Ovary (tissue), 9 donors: Measurements from ENCODE around the gene EPAS1. TPM values are rescaled to one million over a fixed set of nuclear protein-coding genes. Genes with fewer than 3 reads are reported as not detected.

Experiments
- DNase-seq, 5 donors: peaks; one replicate each; pipeline ENCODE4 v3.0.0-alpha.2; 2019 to 2020
- H3K27ac ChIP-seq, 2 donors: fragments of 200-600 bp; one replicate each; pipeline versions ENCODE4 v1.5.1 to v1.8.0; 2019 to 2022
- H3K27me3 ChIP-seq: fragments of 200-600 bp; one replicate; pipeline ENCODE4 v1.8.0; 2022
- H3K36me3 ChIP-seq: fragments of 200-600 bp; sonication (generic); one replicate; pipeline ENCODE4 v1.5.1; 2019
- H3K4me1 ChIP-seq: one replicate; pipeline ENCODE4 v1.8.1; 2013; ENCODE audit warnings: mild to moderate bottlenecking, moderate library complexity; ENCODE audit not compliant: insufficient read depth
- H3K4me3 ChIP-seq: fragments of 200-600 bp; sonication (generic); one replicate; pipeline ENCODE4 v1.5.1; 2017
- H3K9me3 ChIP-seq, 2 donors: fragments of 200-600 bp in 1 of 2; sonication (generic) in 1 of 2; one replicate each; pipeline versions ENCODE4 v1.5.1 to v1.8.1; 2013 to 2019; ENCODE audit warnings: mild to moderate bottlenecking in 1 of 2, moderate library complexity in 1 of 2
- EP300 ChIP-seq: sonication (generic); formaldehyde crosslinking; IDR thresholded peaks from one replicate; pipeline ENCODE4 v1.6.1; 2017; ENCODE audit warnings: antibody characterized with exemption
- POLR2A ChIP-seq: fragments of 450-650 bp; IDR thresholded peaks from one replicate; pipeline ENCODE4 v1.6.1; 2017; ENCODE audit warnings: antibody characterized with exemption, mild to moderate bottlenecking, moderate library complexity
- WGBS, 3 donors: extraction: QIAGEN DNeasy Blood & Tissue Kit in 1 of 3; methylation state at CpG; one replicate each; pipeline versions ENCODE4 v1.1.5 to v1.1.7; 2013 to 2017; 5-methylcytosine and 5-hydroxymethylcytosine counted together
- intact Hi-C, 4 donors: fragments of 100-400 bp; cut with DNase I; formaldehyde crosslinking; loops; one replicate each; pipeline versions ENCODE4 v1.11.0 to v1.15.1; 2022 to 2023
- polyA plus RNA-seq, 2 donors: library from polyadenylated mRNA; stranded (reverse); fragments of 200-250 nt in 1 of 2; fragments of 350-450 nt in 1 of 2; fragmentation: Illumina TruSeq in 1 of 2; extraction: RNeasy Lipid Tissue Mini Kit (QIAGEN cat#74804) in 1 of 2; gene quantifications; one replicate each; pipeline ENCODE4 v1.2.3, GENCODE V29; 2013 to 2014
- total RNA-seq, 7 donors: library from RNA; depleted of rRNA in 2 of 7; stranded (reverse); fragments of >200 nt in 2 of 7; fragmentation: NEBNext Ultra II Directional in 3 of 7; extraction: Animal tissue kit (Norgen Biotek cat#: 25700) in 3 of 7; gene quantifications; one replicate each; pipeline versions ENCODE4 v1.1.0 to v1.2.4, GENCODE V29; 2016 to 2023
- TF ChIP-seq, protein P1 (sequence below), 3 donors: fragments of 450-650 bp in 2 of 3; fragments of 200-600 bp in 1 of 3; IDR thresholded peaks; one replicate each; pipeline versions ENCODE4 v1.5.1 to v1.8.0; 2016 to 2022; ENCODE audit warnings: antibody characterized with exemption in 3 of 3, mild to moderate bottlenecking in 1 of 3
- donor health status: DM: no; HTN: no; CAD: no; lungs with moderate emphysema.
- donor health status: DM: no; HTN: no; CAD: no.
- donor health status: Bipolar disorder and iron deficiency.
- donor health status: DM: yes; HTN: yes; CAD: no.
- donor health status: DM: no; HTN: no; CAD: no.
- donor health status: DM: yes; HTN: yes; CAD: no.

The EPAS1 gene
- total and polyA plus RNA-seq, 9 donors = 63.1 to 258 (median 82.7) TPM

DNA sequence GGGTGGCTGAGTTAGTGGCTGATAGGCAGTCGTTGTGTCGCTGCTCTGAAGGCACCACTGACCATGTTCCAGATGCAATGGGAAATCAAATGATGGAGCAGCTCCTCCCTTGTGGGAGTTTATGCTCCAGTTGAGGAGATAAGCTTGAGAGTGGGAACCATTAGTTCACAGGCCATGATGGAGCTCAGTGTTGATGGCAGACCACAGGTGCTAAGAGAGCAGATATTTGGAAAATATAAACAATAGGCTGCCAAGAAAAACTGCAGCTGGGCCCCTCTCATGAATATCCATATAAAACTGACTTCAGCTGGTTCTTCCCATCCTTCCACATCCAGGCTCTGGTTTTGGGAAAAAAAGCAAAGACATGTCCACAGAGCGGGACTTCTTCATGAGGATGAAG lies 63.1 kb downstream of the EPAS1 start:
- Histone ChIP-seq H3K27me3 (no peaks in the 10 kb centered on the region), H3K36me3 (no peaks in the 10 kb centered on the region), H3K27ac (no peak overlapping the region), H3K4me1 (no peaks in the 10 kb centered on the region), H3K4me3 (no peak overlapping the region), H3K9me3 (no peaks in the 10 kb centered on the region)
- TF ChIP-seq, protein P1, sequence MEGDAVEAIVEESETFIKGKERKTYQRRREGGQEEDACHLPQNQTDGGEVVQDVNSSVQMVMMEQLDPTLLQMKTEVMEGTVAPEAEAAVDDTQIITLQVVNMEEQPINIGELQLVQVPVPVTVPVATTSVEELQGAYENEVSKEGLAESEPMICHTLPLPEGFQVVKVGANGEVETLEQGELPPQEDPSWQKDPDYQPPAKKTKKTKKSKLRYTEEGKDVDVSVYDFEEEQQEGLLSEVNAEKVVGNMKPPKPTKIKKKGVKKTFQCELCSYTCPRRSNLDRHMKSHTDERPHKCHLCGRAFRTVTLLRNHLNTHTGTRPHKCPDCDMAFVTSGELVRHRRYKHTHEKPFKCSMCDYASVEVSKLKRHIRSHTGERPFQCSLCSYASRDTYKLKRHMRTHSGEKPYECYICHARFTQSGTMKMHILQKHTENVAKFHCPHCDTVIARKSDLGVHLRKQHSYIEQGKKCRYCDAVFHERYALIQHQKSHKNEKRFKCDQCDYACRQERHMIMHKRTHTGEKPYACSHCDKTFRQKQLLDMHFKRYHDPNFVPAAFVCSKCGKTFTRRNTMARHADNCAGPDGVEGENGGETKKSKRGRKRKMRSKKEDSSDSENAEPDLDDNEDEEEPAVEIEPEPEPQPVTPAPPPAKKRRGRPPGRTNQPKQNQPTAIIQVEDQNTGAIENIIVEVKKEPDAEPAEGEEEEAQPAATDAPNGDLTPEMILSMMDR (IDR thresholded peaks at IDR 0.05) = no peak
- TF ChIP-seq EP300 (no peak), POLR2A (no peak)
- 59 to 64% (median 62%) methylated on average over 3 of the region's 3 CpGs for WGBS, 3 donors
- no peak for DNase-seq
- intact Hi-C loops = loop anchor here in 3 of 4 donors (5.0 to 10.0 kb wide), 3 partner anchors 346 to 356 kb away; no protein-coding TSS in a partner anchor

DNA sequence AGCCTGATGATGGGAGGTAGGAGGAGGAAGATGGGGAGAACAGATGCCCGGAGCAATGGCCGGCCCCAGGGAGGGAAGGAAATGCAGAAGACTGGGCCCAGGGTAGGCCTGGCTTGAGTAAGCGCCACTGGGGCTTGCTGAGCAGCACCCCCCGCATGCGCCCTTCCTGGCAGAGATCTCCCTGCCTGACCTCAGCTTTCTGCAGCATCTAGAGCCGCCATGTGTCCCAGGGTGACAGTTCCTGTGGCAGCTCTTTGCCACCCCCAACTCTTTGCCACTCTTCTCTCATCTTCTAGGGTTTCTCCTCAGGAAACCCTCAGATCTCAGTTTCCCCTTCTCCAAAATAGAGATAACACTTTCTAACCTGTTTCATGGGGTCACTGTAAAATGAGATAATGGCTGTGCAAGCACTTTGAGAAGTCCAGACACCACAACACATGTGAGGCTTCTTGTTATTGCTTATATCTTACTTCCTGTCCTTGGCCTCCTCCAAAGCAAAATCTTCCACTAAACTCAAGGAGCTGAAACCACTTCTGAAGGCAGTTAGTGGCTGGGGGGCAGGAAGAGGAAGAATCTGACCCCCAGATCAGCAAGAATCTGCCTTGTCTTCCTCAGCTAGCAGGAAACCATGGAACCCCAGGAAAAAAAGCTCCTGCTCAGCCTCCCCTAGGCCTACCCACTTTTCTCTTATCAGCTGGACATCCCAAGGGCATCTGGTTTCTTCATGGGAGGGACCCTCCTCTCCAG lies 64.9 kb downstream of the EPAS1 start:
- intact Hi-C loops = loop anchor here in 3 of 4 donors (5.0 to 10.0 kb wide), 3 partner anchors 347 to 357 kb away; no protein-coding TSS in a partner anchor
- no peak for DNase-seq
- H3K4me3 ChIP-seq = no peak overlapping the region
- H3K27me3 ChIP-seq = no peaks in the 10 kb centered on the region
- no peaks in the 10 kb centered on the region for H3K9me3 ChIP-seq
- TF ChIP-seq POLR2A = no peak
- TF ChIP-seq EP300 = no peak
- TF ChIP-seq, protein P1 (IDR thresholded peaks at IDR 0.05) = no peak
- H3K27ac ChIP-seq = no peak overlapping the region
- WGBS, 3 donors = 95 to 97% (median 95%) methylated on average over 6 of the region's 6 CpGs
- no peaks in the 10 kb centered on the region for H3K36me3 ChIP-seq
- H3K4me1 ChIP-seq = no peaks in the 10 kb centered on the region

DNA sequence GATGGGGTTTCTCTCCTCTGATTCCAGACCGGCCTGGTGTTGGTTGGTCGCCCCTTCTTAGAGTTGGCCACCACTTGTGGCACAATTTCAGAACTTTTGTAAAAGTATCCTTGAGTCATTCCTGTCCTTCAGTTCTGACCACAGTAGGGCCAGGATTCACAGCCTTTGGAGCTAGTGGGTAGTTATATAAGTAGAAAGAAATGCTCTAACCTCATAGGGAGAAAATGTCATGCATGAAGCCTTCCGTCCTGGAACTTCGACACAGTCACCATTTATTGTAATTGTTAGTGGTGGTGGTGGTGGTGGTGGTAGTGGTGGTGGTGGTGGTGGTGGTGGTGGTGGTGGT lies 65.4 kb downstream of the EPAS1 start:
- H3K27me3 ChIP-seq = no peaks in the 10 kb centered on the region
- DNase-seq = no peak
- no peaks in the 10 kb centered on the region for H3K9me3 ChIP-seq
- intact Hi-C loops = loop anchor here in 3 of 4 donors (5.0 to 10.0 kb wide), 3 partner anchors 348 to 358 kb away; no protein-coding TSS in a partner anchor
- WGBS, 3 donors = 91 to 97% (median 95%) methylated on average over 4 of the region's 4 CpGs
- no peaks in the 10 kb centered on the region for H3K4me1 ChIP-seq
- H3K4me3 ChIP-seq = no peak overlapping the region
- TF ChIP-seq POLR2A (no peak), EP300 (no peak)
- TF ChIP-seq, protein P1 (IDR thresholded peaks at IDR 0.05) = no peak
- no peak overlapping the region for H3K27ac ChIP-seq
- H3K36me3 ChIP-seq = no peaks in the 10 kb centered on the region

DNA sequence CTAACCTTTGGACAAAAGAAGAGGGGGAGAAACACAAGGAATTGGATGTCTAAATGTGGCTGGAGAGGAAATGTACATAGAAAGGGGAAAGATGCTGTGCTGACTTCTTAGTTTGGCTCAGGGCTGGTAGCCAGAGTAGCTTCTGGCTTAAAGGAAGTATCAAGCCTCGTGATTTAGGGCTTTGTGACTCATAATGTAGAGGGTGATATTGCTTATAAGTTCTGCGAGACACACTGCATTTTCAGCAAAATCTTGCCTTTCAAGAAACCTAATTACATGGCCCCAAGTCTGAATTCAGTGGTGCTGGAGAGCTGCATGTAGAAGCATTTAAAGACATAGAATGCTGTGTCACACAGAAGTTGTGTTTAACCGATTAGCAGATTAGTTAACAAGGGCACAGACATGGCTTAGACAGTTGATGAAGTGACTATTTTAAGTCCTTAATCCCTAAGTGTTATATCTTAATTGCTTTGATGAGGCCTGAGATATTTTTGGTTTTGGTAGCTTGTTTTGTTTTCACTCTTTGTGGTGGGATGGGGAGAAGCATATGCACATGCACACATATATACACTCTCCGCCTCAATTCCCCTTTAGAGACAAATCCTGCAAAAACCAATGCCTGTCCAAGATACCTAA lies 66.4 kb downstream of the EPAS1 start:
- no peak for DNase-seq
- no peaks in the 10 kb centered on the region for H3K36me3 ChIP-seq
- intact Hi-C loops = loop anchor here in 3 of 4 donors (5.0 to 10.0 kb wide), 3 partner anchors 349 to 359 kb away; no protein-coding TSS in a partner anchor
- 82 to 92% (median 85%) methylated on average over 4 of the region's 4 CpGs for WGBS, 3 donors
- H3K4me1 ChIP-seq = no peaks in the 10 kb centered on the region
- no peak overlapping the region for H3K27ac ChIP-seq
- no peak overlapping the region for H3K4me3 ChIP-seq
- no peaks in the 10 kb centered on the region for H3K9me3 ChIP-seq
- TF ChIP-seq EP300 (no peak), POLR2A (no peak)
- TF ChIP-seq, protein P1 (IDR thresholded peaks at IDR 0.05) = no peak
- H3K27me3 ChIP-seq = no peaks in the 10 kb centered on the region
